HEK293 (cell line): ENCODE measurements around the gene CH25H.

Source experiments
- CTCF ChIA-PET: fragments of 350-600 bp; formaldehyde crosslinking; extraction: SDS; loops from one replicate; lab custom pipeline; 2021; ENCODE audit warnings: antibody characterized with exemption; lab: Yijun Ruan, JAX
- POLR2A ChIA-PET: fragments of 300-600 bp; formaldehyde crosslinking; extraction: SDS; loops from one replicate; lab custom pipeline; 2020; ENCODE audit warnings: antibody characterized with exemption, inconsistent platforms; lab: Yijun Ruan, JAX
- H3K27ac ChIP-seq: fragments of 200-500 bp; sonication (Bioruptor generic); 2 replicates; pipeline ENCODE4 v1.5.1; 2014; ENCODE audit warnings: low read depth, low read length, control low read depth, inconsistent platforms; ENCODE audit errors: extremely low read depth
- H3K36me3 ChIP-seq, 2 experiments: fragments of 200-500 bp in 1 of 2; sonication (Bioruptor generic) in 1 of 2; 1 replicate in 1 of 2; 2 replicates in 1 of 2; pipeline ENCODE4 v1.5.1; 2014 to 2017; ENCODE audit warnings: inconsistent platforms in 2 of 2, low read length in 2 of 2; ENCODE audit not compliant: control insufficient read depth in 2 of 2, insufficient read depth in 1 of 2
- H3K4me1 ChIP-seq: fragments of 200-500 bp; sonication (Bioruptor generic); 2 replicates; pipeline ENCODE4 v1.5.1; 2014; ENCODE audit warnings: mild to moderate bottlenecking, low read length, inconsistent platforms; ENCODE audit not compliant: control insufficient read depth, insufficient read depth
- H3K4me3 ChIP-seq: 2 replicates; pipeline ENCODE4 v1.5.1; 2011; ENCODE audit warnings: low read depth, mild to moderate bottlenecking, control low read depth, low read length, moderate library complexity
- H3K9me3 ChIP-seq: fragments of 200-500 bp; sonication (Bioruptor generic); 2 replicates; pipeline ENCODE4 v1.5.1; 2014; ENCODE audit warnings: low read depth, low read length, inconsistent platforms; ENCODE audit not compliant: control insufficient read depth, insufficient read depth
- SCRT2 ChIP-seq: fragments of 450-650 bp; formaldehyde crosslinking; IDR thresholded peaks from 2 replicates; pipeline ENCODE4 v1.5.1; 2016; ENCODE audit warnings: missing biosample characterization, missing genetic modification characterization
- WT1 ChIP-seq: fragments of 450-650 bp; formaldehyde crosslinking; IDR thresholded peaks from 2 replicates; pipeline ENCODE4 v1.5.1; 2016; ENCODE audit warnings: missing biosample characterization, missing genetic modification characterization
- ZIC2 ChIP-seq: fragments of 450-650 bp; formaldehyde crosslinking; IDR thresholded peaks from 2 replicates; pipeline ENCODE4 v1.5.1; 2016; ENCODE audit warnings: missing biosample characterization, missing genetic modification characterization
- ZNF138 ChIP-seq: fragments of 450-650 bp; formaldehyde crosslinking; IDR thresholded peaks from 2 replicates; pipeline ENCODE4 v1.5.1; 2016; ENCODE audit warnings: missing biosample characterization, missing genetic modification characterization, borderline replicate concordance
- ZNF184 ChIP-seq: fragments of 450-650 bp; IDR thresholded peaks from 2 replicates; pipeline ENCODE4 v1.5.1; 2018; ENCODE audit warnings: missing biosample characterization, mild to moderate bottlenecking, missing genetic modification characterization
- ZNF19 ChIP-seq: fragments of 450-650 bp; formaldehyde crosslinking; IDR thresholded peaks from 2 replicates; pipeline ENCODE4; 2016; ENCODE audit warnings: missing biosample characterization, missing genetic modification characterization, low read depth
- ZNF391 ChIP-seq: fragments of 450-650 bp; formaldehyde crosslinking; IDR thresholded peaks from 2 replicates; pipeline ENCODE4 v1.5.1; 2016; ENCODE audit warnings: low read depth, missing biosample characterization, missing genetic modification characterization, borderline replicate concordance
- ZNF610 ChIP-seq: fragments of 450-650 bp; formaldehyde crosslinking; IDR thresholded peaks from 2 replicates; pipeline ENCODE4 v1.5.1; 2016; ENCODE audit warnings: missing biosample characterization, missing genetic modification characterization, borderline replicate concordance
- ZNF623 ChIP-seq: fragments of 450-650 bp; formaldehyde crosslinking; IDR thresholded peaks from 2 replicates; pipeline ENCODE4 v1.5.1; 2016; ENCODE audit warnings: missing biosample characterization, missing genetic modification characterization
- ZNF654 ChIP-seq: fragments of 450-650 bp; formaldehyde crosslinking; IDR thresholded peaks from 2 replicates; pipeline ENCODE4 v1.5.1; 2016; ENCODE audit warnings: low read depth, missing biosample characterization, missing genetic modification characterization
- ZNF76 ChIP-seq: fragments of 450-650 bp; formaldehyde crosslinking; IDR thresholded peaks from 2 replicates; pipeline ENCODE4; 2016; ENCODE audit warnings: low read depth, missing biosample characterization, missing genetic modification characterization, borderline replicate concordance
- ZNF777 ChIP-seq: fragments of 450-650 bp; formaldehyde crosslinking; IDR thresholded peaks from 2 replicates; pipeline ENCODE4 v1.5.1; 2017; ENCODE audit warnings: missing biosample characterization, missing genetic modification characterization, borderline replicate concordance
- ZNF843 ChIP-seq: fragments of 450-650 bp; formaldehyde crosslinking; IDR thresholded peaks from 2 replicates; pipeline ENCODE4 v1.5.1; 2016; ENCODE audit warnings: missing biosample characterization, missing genetic modification characterization
- TF ChIP-seq, protein P1 (sequence below): fragments of 450-650 bp; formaldehyde crosslinking; IDR thresholded peaks from 2 replicates; pipeline ENCODE4 v1.5.1; 2016; ENCODE audit warnings: missing biosample characterization, missing genetic modification characterization
- TF ChIP-seq, protein P2 (sequence below): fragments of 450-650 bp; formaldehyde crosslinking; IDR thresholded peaks from 2 replicates; pipeline ENCODE4 v1.5.1; 2017; ENCODE audit warnings: missing biosample characterization, missing genetic modification characterization
- TF ChIP-seq, protein P3 (sequence below): fragments of 450-650 bp; formaldehyde crosslinking; conservative IDR thresholded peaks from 2 replicates; pipeline ENCODE4 v1.5.1; 2016; ENCODE audit warnings: low read depth, missing biosample characterization, missing genetic modification characterization
- TF ChIP-seq, protein P4 (sequence below): fragments of 450-650 bp; formaldehyde crosslinking; IDR thresholded peaks from 2 replicates; pipeline ENCODE4 v1.5.1; 2016; ENCODE audit warnings: missing biosample characterization, missing genetic modification characterization

Gene CH25H

DNA sequence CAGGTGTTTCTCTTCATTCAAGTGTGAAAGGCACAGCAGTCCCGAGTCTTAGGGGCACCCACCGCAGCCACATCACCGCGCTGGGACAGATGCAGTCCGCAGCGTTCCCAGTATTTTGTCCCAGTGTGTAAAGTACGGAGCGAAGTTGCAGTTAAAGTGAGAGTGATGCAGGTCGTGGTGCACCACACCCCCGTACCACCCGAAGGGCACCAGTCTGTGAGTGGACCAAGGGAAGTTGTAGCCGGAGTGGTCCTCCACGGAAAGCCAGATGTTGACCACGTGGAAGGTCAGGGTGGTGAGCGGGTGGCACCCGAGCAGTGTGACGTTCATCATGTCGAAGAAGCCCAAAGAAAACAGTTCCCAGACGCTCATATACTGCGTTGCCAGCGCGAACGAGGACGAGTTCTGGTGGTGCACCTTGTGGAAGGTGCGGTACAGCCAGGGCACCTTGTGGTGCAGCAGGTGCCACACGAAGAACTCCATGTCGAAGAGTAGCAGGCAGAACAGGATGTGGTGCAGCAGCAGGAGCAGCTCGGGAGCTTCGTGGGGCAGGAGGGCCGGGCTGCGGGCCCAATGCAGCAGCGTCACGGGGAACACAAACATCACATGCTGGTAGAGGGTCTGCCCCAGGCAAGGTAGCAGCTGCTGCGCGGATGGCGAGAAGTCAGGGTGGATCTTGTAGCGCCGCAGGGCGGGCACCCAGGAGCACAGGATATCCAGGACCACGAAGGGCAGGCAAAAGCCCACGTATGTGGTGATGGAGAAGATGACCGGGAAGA is 526 bp downstream of the CH25H start (continued):
- TF ChIP-seq, protein P1, sequence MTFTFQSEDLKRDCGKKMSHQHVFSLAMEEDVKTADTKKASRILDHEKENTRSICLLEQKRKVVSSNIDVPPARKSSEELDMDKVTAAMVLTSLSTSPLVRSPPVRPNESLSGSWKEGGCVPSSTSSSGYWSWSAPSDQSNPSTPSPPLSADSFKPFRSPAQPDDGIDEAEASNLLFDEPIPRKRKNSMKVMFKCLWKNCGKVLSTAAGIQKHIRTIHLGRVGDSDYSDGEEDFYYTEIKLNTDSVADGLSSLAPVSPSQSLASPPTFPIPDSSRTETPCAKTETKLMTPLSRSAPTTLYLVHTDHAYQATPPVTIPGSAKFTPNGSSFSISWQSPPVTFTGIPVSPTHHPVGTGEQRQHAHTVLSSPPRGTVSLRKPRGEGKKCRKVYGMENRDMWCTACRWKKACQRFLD (tag by site-specific recombination), result no peak
- no peak for TF ChIP-seq ZNF76 (tag by site-specific recombination)
- no peak for TF ChIP-seq ZNF391 (tag by site-specific recombination)
- TF ChIP-seq ZNF777 (tag by site-specific recombination), result peak; percentile 59; the same call in 1 of the 2 replicates
- peak; percentile 57 for TF ChIP-seq SCRT2
- no peak for TF ChIP-seq ZNF610 (tag by site-specific recombination)
- no peak for TF ChIP-seq ZNF184
- TF ChIP-seq ZNF843 (tag by site-specific recombination), result no peak
- TF ChIP-seq ZIC2 (tag by site-specific recombination), result peak; percentile 69

DNA sequence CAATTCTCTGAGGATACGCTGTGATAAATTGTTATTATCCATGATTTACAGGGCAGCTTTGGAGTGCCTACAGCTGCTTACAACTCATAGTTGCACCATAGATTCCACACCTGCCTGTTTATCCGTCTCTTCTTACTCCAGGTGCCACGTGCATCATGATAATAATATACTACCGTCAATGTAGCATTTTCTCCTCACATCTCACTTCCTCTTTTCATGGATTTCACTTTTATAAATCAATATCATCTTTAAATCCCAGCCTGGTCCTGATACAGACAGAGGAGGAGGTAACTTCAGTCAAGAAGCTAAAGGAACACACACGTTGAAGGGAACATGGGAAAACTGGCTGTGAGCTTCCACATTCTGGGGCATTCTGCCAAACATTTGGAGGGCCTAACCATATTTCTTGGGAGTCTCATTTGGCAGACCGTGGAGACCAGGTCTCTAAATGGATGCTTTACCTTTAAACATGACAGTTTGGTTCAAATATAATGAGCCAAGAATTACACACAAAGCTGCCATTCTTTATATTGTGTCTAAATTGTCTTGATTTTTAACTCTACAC is 2.4 kb downstream of the CH25H start:
- POLR2A ChIA-PET, result no interaction called here
- Histone ChIP-seq H3K4me1 (peaks cover 4% of the 10 kb centered on the region; the same call in 1 of the 2 replicates), H3K36me3 (no peaks in the 10 kb centered on the region), H3K27ac (no peak overlapping the region), H3K4me3 (no peak overlapping the region), H3K9me3 (no peaks in the 10 kb centered on the region)
- CTCF ChIA-PET, result interaction anchor here (1.0 to 2.6 kb wide), 5 partner anchors 9 to 271 kb away, joined by 3 to 16 read pairs (median 4); no protein-coding TSS in a partner anchor
- TF ChIP-seq WT1 (tag by site-specific recombination), result no peak
- no peak for TF ChIP-seq ZNF19 (tag by site-specific recombination)
- TF ChIP-seq, protein P2, sequence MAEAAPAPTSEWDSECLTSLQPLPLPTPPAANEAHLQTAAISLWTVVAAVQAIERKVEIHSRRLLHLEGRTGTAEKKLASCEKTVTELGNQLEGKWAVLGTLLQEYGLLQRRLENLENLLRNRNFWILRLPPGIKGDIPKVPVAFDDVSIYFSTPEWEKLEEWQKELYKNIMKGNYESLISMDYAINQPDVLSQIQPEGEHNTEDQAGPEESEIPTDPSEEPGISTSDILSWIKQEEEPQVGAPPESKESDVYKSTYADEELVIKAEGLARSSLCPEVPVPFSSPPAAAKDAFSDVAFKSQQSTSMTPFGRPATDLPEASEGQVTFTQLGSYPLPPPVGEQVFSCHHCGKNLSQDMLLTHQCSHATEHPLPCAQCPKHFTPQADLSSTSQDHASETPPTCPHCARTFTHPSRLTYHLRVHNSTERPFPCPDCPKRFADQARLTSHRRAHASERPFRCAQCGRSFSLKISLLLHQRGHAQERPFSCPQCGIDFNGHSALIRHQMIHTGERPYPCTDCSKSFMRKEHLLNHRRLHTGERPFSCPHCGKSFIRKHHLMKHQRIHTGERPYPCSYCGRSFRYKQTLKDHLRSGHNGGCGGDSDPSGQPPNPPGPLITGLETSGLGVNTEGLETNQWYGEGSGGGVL (tag by site-specific recombination), result no peak
- TF ChIP-seq ZNF654, result no peak
- TF ChIP-seq, protein P3, sequence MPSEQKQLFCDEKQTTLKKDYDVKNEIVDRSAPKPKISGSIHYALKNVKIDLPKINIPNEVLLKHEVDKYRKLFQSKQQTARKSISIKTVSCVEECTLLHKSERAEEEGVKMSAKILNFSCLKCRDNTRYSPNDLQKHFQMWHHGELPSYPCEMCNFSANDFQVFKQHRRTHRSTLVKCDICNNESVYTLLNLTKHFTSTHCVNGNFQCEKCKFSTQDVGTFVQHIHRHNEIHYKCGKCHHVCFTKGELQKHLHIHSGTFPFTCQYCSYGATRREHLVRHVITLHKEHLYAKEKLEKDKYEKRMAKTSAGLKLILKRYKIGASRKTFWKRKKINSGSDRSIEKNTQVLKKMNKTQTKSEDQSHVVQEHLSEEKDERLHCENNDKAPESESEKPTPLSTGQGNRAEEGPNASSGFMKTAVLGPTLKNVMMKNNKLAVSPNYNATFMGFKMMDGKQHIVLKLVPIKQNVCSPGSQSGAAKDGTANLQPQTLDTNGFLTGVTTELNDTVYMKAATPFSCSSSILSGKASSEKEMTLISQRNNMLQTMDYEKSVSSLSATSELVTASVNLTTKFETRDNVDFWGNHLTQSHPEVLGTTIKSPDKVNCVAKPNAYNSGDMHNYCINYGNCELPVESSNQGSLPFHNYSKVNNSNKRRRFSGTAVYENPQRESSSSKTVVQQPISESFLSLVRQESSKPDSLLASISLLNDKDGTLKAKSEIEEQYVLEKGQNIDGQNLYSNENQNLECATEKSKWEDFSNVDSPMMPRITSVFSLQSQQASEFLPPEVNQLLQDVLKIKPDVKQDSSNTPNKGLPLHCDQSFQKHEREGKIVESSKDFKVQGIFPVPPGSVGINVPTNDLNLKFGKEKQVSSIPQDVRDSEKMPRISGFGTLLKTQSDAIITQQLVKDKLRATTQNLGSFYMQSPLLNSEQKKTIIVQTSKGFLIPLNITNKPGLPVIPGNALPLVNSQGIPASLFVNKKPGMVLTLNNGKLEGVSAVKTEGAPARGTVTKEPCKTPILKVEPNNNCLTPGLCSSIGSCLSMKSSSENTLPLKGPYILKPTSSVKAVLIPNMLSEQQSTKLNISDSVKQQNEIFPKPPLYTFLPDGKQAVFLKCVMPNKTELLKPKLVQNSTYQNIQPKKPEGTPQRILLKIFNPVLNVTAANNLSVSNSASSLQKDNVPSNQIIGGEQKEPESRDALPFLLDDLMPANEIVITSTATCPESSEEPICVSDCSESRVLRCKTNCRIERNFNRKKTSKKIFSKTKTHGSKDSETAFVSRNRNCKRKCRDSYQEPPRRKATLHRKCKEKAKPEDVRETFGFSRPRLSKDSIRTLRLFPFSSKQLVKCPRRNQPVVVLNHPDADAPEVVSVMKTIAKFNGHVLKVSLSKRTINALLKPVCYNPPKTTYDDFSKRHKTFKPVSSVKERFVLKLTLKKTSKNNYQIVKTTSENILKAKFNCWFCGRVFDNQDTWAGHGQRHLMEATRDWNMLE (tag by site-specific recombination), result no peak
- TF ChIP-seq, protein P4, sequence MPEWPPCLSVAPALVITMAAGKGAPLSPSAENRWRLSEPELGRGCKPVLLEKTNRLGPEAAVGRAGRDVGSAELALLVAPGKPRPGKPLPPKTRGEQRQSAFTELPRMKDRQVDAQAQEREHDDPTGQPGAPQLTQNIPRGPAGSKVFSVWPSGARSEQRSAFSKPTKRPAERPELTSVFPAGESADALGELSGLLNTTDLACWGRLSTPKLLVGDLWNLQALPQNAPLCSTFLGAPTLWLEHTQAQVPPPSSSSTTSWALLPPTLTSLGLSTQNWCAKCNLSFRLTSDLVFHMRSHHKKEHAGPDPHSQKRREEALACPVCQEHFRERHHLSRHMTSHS, result no peak
- no peak for TF ChIP-seq ZNF138 (tag by site-specific recombination)
- TF ChIP-seq ZNF623 (tag by site-specific recombination), result no peak
